Stimulated activated CD8-positive, alpha-beta memory T cell treated with anti-CD3 and anti-CD28 coated beads, Interleukin-2, amount 100 ng/mL, for 1 hour (primary cell): Measurements from ENCODE around the gene EIF5A.
A peak's percentile ranks its signal among the peaks of the same experiment; 100 is the strongest.

Experiments
- DNase-seq, 2 donors: peaks; one replicate each; pipeline ENCODE4 v3.0.0-alpha.2; 2020; ENCODE audit warnings: low read depth in 2 of 2

EIF5A gene

GRCh38 chr17:7285679-7286078, 21.7 kb upstream of the EIF5A start:
- no peak for DNase-seq

DNA sequence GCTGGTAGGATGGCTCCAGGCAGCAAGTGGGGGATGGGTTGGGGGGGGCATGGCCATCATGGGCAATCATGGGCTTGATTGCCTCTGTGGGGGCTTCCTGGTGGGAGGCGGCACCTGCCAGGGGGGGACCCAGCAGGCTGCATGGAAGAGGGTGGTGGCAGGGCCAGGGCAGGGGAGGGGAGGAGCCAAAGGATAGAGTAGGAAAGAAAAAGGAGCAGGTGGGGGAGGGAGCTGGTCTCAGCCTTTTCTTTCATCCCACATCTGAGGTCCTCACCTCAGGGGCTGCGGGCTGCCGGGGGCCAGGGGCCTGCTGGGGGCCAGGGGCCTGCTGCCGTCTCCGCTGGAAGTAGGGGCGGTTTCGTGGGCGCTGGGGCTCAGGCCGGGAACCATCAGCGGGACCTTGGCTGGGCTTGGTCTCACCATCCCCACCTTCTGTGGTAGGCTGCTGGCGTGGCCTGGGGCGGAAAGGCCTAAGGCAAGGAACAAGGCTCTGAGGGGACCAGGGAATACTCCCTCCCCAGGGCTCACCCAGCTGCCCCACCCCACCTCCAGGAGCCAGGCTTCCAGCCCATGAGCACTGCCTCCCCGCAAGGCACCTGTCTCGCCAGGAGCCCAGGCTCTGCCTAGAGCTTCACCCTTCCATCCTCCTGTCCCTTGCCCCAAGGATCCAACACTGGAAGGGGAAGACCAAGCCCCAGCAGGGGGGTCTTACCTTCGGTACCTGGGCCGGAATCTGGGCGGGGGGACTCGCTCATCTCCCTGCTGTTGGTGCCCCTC, 18.0 kb upstream of the EIF5A start:
- DNase-seq: no peak

DNA sequence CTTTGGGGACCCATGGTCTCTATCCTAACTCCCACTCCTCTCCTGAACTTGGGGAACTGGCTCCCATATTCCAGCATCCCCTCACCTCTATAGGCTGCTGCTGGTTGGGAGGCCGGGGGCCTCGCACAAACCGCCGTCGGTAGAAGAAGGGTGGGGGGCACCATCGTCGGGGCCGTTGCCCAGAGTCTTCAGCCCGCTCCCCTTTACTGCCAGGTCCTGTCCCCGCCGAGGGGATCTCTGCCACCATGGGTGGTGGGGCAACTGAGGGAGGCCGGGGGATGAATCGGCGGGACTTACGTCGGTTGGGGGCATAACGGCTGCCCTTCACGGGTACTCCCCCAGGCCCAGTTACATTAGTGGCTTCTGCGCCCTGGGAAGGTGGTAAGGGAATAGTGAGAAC, 17.3 kb upstream of the EIF5A start:
- no peak for DNase-seq

- no peak for DNase-seq
Measured at GRCh38 chr17:7290685-7291084, 16.7 kb upstream of the EIF5A start.

- no peak for DNase-seq
Measured at GRCh38 chr17:7292194-7292593, 15.2 kb upstream of the EIF5A start.

DNA sequence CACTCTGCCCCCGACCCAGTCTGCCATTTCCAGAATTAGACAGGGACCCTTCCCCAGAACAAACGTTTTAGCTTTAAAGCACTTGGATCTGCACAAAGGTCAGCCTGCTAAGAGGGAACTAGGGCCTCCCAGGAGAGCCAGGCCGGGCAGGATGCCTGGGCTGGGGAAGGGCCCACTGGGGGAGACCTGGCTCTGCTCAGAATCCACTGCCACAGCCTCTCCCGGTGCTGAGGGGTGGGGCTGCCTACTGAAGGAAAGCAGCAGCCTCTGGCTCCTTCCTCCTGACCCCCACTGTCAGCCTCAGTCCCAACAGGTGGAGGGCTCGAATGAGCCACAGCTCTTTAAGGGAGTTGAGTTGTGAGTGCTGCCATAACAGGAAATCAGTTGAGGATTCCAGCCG, 14.7 kb upstream of the EIF5A start:
- no peak for DNase-seq

- DNase-seq: no peak
Measured at GRCh38 chr17:7293159-7293558, 14.3 kb upstream of the EIF5A start.

DNA sequence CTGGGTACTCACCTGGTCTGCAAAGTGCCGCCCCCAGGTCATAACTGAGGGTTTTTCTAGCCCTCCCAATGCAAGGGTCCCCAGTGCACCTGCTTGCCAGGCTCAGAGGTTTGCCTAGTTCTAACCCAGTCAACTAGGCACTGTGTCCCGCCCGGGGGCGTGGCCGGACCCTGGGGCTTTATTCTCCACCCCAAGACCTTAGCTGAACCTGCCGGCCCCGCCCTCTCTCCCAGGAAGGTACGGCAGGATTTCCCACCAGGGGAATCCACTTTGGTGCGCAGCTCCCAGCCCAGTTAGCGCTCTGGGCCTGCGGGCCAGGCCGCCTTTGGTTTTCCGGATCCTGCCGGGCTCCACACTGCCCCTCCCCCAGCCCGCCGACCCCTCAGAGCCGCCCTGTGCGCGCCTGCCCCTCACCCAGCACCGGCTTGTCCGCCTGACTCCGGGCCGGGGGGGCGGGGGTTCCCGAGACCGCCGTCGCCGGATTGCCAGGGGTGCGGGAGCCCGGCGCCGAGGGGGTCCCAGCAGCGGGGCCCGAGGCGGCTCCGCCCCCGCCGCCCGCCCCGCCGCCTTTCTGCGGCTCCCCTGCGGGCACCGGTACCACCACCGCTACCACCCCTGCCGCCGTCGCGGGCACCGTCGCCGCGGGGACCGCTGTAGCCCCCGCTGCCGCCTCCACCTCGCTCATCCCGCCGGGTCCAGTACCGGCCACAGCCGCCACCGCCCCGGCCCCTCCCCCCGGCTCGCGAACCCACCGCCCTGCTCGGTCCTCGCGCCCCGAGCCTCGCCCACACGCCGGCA, 13.4 kb upstream of the EIF5A start:
- DNase-seq: no peak

GRCh38 chr17:7294614-7295153, 12.7 kb upstream of the EIF5A start, which contains the start of gene YBX2:
Gene YBX2, minus strand, starts transcription at chr17:7294639. Its CDS starts 139 bp downstream, at chr17:7294500.
- DNase-seq: peak in 1 of 2 donors; percentile 50

DNA sequence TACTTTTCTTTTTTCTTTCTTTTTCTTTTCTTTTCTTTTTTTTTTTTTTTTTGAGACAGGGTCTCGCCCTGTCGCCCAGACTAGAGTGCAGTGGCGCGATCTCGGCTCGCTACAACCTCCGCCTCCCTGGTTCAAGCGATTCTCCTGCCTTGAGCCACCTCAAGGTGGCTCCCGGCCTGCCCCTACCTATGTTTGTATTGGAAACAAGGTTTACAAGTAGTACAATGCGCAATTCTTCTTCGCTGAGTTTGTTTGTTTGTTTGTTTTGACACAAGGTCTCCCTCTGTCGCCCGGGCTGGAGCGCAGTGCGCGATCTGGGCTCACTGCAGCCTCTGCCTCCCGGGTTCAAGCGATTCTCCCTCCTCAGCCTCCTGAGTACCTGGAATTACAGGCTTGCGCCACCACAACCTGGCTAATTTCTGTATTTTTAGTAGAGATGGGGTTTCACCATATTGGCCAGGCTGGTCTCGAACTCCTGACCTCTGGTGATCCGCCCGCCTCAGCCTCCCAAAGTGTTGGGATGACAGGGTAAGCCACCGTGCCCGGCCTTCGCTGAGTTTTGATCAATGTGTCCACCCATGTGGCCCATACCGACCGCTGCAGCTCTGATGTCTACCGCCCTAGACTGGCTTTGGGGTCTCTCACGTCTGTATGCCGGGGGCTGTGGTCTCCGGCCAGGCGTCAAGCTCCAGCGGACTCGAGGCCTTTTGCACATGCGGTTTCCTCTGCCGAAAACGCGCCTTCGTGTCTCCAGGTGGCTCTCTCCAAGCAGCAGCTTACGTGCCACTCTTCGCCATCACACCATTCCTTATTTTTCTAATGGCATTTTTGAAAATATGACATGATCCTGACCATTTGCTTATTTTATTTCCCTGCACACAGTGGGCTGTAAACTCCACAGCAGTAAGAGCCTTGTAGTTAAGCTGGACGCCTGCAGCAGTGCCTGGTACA, 11.9 kb upstream of the EIF5A start:
- no peak for DNase-seq

GRCh38 chr17:7296189-7296861, 11.1 kb upstream of the EIF5A start:
- DNase-seq: no peak

DNA sequence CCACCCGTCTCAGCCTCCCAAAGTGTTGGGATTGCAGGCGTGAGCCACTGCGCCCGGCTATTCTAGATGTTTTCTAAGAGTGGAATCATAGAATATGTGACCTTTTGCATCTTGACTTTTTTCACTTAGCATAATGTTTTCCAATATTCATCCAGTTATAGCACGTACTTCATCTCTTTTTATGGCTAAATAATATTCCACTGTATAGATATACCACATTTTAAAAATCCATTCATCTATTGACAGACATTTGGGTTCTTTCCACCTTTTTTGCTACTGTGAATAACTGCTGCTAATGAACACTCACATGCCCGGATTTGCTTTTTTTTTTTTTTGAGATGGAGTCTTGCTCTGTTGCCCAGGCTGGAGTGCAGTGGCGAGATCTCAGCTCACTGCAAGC, 3.2 kb upstream of the EIF5A start:
- DNase-seq: no peak

DNA sequence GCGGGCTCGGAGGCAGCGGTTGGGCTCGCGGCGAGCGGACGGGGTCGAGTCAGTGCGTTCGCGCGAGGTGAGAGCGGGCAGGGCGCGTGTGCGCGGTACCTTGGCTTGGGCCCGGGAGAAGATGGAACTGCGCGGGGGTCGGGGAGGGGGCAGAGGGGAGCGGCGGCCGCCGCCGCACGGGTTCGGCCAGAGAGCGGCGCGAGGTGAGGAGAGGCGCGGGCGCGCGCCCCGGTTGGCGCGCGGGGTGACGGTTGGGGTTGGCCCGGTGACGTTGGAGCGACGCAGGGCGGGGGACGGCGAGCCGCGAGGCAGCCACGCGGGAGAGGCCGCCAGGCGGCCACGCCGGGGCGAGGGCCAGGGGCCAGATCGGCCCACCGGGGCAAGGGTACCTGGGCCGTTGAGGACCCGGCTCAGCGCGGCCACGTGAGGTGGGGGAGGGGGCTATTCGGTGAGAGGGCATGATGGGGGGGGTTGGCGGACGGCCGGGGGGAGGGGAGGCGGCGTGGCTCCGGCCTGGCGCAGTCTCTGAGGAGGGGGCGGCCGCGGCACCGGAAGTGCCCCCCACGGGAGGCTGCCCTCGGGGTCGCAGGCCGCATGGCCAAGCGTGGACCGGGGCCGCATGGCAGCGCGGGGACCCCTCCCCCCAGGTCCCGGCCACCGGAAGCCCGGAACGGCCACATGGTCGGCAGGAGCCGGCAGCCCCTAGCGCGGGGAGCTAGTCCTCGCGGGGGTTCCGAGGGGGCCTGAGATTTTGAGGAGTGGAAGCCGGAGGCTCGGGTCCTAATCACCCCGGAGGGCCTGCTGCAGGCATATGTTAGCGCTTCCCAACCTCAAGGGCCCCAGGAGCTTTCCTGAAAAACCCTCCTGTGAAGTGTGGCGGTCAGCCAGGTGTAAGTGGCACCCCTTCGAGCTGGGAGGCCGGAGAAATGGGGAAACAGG, 527 bp downstream of the EIF5A start:
- DNase-seq: peak in 1 of 2 donors; percentile 17

GRCh38 chr17:7308625-7309433, 1.4 kb downstream of the EIF5A start:
- DNase-seq: peak; percentile 66 to 67

GRCh38 chr17:7309628-7310027, 2.2 kb downstream of the EIF5A start:
- DNase-seq: no peak

- DNase-seq: no peak
Measured at GRCh38 chr17:7311110-7311705, 3.8 kb downstream of the EIF5A start.

DNA sequence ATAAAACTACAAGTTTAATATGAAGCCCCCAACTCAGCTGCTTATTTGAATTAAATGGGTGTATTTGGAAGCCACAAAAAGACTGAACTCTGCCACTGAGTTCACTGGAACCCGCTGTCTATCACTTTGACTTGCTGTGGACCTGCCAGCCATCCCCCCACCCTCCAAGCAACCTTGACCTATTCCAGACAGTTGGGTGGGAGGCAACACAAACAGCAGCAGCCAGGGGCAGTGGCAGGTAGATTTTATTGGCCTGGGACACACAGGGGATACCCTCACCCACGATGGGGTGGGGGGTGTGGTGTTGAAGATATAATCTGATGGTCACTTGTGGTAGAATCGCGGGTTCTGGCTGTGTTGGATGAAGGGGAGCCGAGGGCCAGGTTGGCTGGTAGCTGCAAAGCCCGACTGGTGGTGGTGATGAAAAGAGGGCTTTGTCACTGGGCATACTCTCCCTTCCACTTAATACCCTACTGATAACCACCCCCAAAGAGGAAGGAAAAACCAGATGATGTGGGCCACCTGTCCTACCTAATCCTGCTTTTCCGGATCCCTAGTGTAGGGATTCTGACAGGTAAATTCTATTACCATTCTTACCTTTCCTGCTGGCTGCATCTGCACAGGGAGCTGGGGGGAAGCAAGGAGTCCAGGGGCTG, 5.1 kb downstream of the EIF5A start:
- DNase-seq: no peak
